Fibroblast of skin of abdomen (primary cell): ENCODE measurements around the gene PRRX2.
A peak's percentile ranks its signal among the peaks of the same experiment; 100 is the strongest.
"Not testable (repeated sequence)": the region's sequence is repeated elsewhere in the genome, so short reads cannot be mapped to it uniquely, and the experiment has no call there.

Experiments
- DNase-seq: peaks from one replicate; pipeline ENCODE4 v3.0.0-alpha.2; 2013

PRRX2 gene

DNA sequence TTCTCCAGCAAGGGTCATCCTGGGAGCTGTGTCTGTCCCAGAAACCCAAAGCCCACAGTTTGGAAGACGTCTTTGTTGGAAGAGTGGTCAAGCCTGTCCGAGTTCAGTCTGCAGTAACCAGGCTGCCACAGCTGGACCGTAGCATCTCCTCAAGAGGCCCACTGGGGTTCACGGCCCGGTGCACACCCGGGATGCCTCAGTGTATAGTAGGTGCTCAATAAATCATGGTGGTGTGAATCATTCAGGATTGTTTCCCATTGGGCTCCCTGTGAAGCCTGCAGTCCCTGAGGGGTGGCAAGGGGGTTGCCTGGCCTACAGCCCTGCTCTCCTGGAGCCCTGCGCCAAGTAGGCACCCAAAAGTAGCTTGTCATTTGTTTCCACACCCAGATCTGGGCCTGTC is 10.3 kb upstream of the PRRX2 start:
- no peak for DNase-seq

DNA sequence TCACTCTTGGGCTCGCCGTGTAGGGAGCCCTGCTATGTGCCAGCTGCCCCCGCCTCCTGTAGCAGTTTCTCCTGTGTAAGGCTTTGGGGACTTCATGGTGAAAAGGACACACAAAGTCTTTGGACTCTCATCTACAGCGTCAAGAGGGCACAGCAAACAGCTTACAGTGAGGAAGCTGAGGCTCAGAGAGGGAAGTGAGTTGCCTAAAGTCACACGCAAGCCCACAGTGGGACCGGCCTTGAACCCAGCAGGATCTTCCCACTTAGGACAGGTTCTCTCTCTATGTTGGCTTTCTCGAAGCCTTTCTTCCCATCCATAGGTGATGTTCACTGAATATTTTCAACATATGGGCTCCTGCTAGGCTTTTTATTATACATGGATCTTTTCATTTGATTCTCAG is 9.8 kb upstream of the PRRX2 start:
- DNase-seq: no peak

DNA sequence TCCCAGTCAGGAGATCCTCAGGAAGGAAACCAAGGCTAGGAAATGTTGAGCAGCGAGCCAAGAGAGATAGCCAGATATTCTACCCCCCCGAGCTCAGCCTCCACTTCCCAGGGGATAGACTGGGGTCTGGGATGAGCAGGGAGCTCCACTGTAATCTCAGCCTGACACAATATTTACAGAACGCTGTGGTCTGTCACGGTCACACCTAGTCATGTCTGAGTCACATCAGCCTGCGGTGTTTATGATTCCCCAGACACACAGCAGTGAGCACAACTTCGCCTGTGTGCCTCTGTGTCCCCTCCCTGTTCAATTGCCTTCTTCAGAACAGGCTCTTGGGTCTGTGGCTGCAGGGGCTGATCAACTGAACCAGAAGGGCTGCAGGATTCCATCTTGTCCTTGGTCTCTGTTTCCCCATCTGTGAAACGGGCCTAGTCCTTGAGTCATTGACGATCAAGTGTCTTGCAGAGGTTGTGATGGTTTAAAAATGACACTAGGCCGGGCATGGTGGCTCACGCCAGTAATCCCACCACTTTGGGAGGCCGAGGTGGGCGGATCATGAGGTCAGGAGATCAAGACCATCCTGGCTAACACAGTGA is 8.6 kb upstream of the PRRX2 start:
- peak; percentile 66 for DNase-seq

DNA sequence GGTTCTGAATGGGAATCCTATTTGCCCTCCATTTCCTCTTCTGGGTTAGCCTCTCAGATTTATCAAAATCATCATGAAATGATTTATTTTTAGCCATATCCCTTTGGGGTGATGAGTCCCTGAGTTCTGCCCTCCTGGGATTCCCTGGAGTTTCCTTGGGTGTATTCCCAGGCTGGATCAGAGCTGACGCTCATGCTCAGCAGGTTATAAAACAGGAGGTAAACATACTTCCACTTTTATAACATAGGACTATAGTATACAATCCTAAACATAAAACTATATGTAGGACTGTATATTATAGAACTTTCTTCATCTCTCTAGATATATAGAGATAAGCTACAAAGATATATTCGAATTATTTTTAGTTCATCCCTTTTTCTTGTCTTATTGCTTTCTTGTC is 4.4 kb upstream of the PRRX2 start:
- DNase-seq: no peak

DNA sequence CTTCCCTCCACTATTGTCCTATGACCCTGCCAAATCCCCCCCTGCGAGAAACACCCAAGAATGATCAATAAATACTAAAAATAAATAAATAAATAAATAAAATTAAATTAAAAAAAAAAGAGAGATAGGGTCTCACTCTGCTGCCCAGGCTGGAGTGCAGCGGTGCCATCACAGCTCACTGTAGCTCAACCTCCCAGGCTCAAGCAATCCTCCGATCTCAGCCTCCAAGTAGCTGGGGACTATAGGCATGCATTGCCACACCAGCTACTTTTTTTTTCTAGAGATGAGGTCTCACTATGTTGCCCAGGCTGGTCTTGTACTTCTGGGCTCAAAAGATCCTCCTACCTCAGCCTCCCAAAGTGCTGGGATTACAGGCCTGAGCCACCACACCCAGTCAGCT is 3.2 kb upstream of the PRRX2 start:
- not testable (repeated sequence) for DNase-seq

DNA sequence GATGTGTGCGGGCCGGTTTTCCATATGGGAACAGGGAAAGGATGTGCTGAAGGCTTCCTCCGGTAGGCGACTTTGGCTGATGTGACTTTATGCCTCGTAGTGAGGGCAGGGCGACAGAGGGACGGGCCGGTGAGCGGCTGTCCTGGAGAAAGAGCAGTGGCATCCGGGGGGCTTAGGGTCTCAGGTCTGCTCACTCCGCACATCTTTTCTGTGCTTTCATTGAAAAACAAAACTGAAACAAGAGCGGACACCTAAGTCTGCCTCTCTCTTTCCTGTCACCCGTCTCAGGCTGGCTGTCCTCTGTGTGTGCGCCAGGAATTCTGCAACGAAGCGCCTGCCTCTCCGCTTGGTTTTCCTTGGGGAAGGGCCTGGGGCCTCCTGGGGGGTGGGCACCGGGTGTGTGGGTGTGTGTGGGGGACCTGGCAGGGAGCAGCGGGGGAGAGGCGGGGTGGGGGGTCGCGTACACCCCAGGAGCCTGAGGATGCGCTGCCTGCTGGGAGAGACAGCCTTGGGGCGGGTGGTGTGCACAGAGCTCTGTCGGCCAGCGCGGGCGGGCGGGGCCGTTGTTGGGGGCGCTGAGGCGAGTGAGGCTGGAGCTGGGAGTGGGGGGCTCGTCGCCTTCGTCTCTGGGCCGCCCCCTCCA is 580 bp upstream of the PRRX2 start:
- DNase-seq: no peak

DNA sequence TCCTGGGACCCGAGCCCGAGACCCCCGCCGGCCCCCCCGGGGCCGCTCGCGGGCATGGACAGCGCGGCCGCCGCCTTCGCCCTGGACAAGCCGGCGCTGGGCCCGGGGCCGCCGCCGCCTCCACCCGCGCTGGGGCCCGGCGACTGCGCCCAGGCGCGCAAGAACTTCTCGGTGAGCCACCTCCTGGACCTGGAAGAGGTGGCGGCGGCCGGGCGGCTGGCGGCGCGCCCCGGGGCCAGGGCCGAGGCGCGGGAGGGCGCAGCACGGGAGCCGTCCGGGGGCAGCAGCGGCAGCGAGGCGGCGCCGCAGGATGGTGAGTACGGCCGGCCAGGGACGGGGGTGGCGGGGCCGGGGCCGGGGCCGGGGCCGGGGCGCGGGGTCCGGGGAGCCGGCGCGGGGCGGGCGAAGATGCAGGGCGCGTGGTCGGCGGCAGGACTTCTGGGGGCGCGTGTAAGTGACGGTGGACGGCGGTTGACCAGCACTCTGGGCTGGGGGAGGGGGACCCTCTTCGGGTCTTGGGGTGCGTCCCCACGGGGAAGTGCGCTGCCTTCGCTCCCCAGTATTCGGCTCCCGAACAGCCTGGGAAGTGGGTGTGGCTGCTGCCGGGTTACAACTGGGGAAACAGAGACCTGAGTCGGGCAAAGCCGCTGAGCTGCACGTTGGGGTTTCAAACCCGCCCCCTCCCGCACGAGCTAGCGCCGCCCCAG is 520 bp downstream of the PRRX2 start:
- DNase-seq: no peak

DNA sequence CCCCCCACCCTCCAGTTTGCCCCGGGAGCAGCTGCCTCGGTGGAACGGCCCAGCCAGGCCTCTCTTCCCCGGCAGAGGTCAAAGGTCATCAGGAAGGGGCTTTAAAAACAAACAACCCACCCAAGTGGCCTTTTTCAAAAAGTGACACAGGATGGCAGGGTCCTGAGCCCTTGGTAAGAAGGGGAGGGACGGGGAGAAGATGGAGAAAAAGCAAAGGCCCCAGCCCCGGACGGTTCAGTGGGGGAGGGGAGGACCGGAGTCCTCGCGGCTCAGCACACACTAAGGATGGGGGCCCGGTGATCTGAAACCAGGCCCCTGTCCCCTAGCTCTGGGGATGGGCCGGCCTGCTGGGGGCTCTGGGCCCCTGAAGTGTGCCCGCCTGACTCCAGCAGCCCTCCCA is 1.1 kb downstream of the PRRX2 start:
- DNase-seq: no peak

DNA sequence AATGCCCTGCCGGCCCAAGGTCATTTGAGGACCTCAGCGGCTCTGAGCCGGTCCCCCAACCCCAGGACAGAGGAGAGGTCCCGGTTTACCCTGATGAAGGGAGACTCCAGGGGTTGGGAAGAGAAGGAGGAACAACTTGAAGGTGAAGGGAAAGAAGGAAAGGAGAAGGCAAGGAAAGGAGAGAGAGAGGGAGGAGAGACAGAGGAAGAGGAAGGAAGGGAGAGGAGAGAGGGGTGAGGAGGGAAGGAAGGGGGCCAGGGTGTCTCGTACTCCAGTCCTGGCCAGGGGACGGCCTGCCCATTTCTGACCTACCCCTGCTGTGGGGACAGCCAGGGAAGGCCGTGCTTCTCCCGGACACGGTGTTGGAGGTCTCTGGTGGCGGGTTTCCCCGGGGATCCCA is 1.9 kb downstream of the PRRX2 start:
- DNase-seq: no peak

DNA sequence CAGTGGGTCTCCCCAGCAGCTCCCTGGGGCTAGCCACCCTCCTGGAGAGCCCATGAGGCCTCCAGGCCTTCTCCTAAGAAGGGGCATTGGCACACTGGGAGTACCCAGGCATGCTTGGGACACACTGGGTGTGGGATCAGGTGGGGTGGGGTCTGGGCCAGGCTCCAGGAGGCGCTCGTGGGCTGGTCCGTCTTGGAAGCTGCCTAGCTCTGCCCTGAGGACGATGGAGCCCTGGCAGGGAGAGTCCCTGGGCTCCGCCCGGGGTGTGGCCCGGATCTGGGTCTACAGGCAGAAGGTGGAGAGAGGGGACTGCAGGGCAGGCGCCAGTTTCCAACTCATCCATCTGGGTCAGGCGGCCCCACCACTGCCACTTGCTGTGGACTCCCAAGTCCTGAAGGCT is 2.4 kb downstream of the PRRX2 start:
- DNase-seq: no peak

DNA sequence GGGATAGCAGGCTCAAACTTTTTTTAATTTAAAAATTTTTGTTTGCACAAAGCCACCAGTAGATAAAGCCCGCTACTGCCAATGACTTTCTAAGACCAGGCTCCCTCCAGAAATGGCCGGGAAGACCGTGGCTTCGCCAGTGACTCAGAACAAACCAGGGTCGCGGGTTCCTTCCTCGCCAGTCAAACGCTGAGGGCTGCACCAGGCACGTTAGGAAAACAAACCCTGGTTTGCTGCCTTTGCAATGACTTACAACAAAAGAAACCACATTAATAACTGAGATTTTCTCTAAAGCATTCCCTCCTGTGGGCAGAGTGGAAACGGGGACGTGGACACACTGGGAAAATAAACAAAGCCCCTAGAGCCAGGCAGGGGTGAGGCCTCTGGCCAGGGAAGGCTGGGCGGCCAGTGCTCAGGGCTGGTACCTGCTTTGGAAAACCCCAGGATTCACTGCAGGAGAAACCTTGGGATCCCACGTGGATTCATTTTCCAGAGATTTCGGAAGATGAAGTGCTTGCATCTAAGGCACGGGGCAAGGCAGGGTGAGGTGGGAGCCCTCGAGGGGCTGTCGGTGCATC is 3.8 kb downstream of the PRRX2 start:
- peak; percentile 71 for DNase-seq

DNA sequence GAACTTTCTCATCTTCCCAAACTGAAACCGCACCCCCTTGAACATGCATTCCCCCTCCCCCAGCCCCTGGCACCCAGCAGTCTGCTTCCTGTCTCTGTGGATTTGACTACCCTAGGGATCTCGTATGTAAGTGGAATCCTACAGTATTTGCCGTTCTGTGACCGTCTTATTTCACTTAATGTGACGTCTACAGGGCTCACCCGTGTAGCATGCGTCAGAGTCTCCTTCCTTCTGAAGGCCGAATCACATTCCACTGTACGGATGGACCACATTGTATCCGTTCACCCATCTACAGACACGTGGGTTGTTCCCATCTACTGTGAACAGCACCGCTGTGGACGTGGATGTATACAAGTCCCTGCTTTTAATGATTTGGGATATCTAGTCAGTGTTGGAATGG is 4.5 kb downstream of the PRRX2 start:
- DNase-seq: no peak

DNA sequence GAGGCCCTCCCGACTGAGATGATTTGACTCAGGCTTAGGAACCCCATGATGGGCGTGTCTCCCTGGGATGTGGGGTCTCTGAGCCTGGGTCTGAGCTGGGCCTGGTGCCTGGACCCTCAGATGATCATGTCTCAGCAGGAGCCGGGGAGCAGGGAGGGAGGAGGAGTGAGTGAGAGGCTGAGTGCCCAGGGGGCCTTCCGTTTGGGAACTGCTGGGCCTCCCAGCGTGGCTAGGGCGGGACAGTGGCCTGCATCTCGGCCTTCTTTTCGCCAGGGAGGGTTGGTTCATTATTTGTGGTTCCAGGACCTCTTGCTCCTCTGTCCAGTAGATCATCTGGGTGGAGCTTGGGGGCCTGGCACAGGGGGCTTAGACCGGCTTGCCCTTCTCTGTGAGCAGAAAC is 5.6 kb downstream of the PRRX2 start:
- DNase-seq: no peak

DNA sequence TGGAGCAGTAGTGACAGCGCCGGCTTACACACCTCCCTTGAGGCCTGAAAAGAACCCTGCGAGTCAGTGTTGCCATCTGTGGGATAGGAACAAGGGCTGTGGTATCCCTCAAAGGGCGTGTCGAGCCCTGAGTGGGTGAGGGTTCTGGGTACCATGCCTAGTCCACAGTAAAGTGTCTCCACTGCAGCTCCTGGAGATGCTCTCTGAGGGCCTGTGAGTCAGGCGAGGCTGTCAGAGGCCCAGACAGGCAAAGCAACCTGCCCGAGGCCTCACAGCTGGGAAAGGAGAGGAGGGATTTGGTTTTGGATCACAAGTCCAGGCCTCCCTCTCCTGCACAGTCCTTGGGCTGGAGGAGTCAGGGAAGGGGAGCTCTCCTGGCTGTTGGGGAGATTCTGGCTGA is 6.1 kb downstream of the PRRX2 start:
- DNase-seq: no peak

DNA sequence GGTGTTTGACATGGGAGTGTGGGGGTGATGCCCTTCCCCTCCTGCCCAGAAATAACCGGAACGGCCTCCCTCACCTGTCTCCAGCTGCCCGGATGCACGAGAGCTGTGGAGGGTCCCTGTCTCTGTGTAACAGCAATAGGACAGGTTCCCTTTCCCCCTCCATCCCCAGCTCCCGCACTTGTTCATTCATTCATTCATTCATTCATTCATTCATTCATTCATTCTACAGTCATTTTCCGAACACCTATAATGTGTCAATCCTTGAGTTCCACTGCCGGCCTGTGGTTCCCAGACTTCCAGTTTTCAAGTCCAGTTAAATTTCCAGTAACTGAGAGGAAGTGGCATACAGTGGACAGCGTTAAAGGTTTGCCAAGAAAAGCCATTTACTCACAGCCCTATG is 7.3 kb downstream of the PRRX2 start:
- DNase-seq: no peak

DNA sequence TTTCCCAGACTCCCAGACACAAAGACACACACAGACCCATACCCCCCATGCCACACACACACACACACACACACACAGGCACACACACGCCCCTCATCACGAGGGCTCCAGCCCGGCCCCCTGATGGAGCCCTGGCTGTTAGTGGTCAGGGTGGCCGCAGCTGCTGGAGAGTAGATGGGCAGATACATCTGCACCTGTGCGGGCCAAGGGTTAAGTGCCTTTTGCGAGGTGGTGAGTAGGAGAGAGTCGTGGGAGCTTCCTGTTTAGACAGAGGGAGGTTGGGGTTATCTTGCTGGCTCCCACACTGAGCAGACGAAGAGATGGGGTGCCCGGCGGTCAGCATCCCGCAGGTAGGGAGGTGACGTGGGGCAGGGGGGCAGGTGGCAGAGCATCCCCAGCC is 8.2 kb downstream of the PRRX2 start:
- no peak for DNase-seq

DNA sequence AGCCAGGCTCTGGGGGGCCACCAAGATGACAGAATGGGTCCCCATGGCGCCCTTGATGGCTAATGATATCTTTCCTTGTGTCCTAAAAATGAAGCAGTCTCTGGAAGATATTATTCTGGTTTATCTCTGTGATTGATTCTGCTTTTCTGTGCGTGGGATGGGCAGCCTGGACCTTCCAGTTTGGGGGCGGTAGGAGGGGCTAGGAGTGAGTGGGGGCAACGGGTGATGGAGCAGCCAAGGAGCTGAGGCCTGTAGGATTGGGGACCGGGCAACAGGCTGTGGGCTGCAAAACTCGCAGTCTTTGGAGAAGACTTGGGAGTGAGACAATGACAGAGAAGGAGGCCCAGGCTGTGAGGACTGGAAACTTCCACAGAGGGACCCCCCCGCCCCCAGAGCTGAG is 8.8 kb downstream of the PRRX2 start:
- DNase-seq: no peak

DNA sequence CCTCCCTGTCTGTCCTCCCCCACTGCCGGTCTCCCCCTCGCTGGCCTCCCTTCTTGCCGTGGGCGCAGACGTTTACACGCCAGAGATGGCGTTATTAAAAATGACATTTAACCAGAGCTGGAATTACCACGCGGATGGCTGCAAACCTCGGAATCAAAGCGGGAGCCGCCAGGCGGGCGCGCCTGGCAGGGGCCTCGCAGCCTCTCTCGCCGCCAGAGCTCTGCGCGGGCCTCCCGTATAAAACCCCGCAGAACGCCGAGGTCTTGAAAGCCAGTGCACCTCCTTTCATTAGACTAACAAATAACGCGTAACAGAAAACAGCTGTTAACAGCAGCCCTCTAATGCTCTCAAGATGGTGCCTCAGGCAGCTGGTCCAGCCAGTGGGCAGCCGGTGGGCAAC is 10.2 kb downstream of the PRRX2 start:
- peak; percentile 39 for DNase-seq

DNA sequence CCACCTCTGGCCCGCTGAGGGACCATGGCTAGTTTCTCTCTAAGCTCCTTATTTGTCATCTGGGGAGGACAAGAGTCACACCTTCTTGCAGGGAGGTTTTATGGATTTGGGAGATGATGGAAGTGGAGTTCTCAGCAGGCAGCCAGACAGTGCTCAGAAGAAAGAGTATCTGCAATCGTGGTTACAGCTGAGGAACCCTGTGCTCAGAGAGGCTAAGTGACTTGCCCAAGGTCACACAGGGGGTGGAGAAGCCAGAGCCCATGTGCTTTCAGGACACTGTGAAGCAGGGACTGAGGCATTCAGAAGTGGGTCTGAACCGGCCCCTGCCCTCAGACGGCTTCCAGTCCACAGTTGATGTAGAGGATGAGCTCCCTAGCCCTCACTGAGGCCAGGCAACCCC is 10.8 kb downstream of the PRRX2 start:
- DNase-seq: no peak

DNA sequence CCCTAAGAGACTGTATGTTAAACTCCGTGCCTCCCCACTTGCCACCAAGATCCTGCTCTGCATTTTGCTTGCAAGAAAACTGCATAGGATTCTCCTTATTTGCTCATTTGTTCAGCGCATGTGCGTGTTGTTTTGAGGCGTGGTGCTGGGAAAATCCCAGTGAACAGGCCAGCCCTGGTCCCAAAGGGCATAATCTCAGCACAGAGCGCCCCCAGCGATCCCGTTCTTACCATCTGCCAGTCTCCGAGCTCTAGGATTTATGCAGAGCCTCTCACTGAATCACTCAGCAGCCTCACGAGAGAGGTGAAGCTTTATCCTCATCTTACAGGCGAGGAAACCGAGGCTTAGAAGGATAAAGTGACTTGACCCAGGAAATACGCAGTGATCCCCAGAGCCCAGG is 11.5 kb downstream of the PRRX2 start:
- DNase-seq: peak; percentile 70

DNA sequence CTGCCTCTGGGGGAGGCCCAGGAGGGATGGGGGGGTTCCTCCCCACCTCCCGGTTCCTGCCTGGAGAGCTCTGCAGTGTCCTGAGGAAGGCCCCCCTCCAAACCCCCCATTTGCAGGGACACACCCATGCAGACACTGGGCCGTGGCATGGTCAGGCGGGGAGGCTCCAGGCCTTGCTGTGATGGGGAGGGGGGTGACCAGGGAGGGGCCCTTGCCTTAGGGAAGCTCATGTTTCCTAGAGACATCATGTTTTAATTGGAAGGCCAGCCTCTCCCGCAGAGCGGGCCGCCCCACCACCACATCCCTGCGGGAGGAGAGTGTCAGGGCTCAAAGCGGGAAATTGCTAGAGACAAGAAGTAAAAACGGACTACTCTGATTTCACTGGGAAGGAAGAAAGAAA is 12.0 kb downstream of the PRRX2 start:
- peak; percentile 54 for DNase-seq

DNA sequence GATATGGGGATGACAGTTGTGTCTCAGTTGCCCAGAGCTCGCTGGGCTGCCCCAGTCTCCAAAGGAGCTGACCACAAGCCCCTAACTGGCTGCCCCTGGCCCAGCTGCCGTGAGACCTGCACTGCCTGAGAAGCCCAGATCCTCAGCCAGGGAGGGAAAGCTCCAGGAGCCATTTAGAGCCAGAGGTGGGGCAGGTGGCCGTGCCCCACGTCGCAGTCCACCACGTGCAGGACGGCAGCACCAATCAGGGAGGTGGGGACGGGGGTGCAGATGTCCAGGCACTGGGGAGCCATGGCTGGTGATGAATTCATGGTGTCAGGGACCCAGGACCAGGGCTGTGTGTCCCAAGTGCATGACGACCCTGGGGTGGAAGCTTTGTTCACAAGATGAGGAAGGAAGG is 13.4 kb downstream of the PRRX2 start:
- no peak for DNase-seq

DNA sequence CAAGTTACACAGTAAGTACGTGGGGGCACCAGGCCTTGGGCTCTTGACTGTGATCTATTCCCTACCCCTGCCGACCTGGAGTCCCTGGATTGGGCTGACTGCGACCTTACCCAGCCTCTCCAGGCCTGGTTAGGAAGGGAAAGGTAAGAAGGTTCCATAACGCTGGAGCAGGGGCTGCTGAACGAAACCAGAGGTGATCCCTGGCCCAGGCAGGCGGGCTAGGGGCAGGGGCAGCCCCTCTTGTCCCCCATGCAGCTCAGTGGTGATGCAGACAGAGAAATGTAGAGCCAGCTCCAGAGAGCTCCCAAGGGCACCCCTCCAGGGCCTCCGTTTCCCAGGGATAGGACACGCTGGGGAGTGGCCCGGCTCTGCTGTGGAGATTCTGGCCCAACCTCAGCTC is 14.1 kb downstream of the PRRX2 start:
- DNase-seq: no peak

DNA sequence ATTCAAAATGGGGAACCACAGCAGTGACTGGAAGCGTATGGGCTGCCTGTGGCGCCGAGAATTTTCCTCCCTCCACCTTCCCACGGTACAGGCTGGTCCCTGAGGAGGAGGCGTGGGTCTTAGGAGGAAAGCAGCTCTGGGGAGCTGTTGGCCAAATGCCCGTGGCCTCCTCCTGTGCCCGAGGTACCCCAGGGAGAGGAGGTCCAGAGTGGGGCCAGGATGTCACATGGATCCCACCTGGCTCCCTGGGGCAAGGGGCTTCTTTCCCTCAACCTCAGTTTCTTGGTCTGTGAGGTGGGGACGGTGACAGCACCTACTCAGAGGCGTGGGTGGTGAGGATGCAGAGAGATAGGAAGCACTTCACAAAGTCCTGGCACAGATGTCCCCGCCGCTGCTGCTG is 16.5 kb downstream of the PRRX2 start:
- DNase-seq: no peak
